Ishikawa (cell line): ENCODE results near the gene MED19.

Source experiments
- CREB1 ChIP-seq: IDR thresholded peaks from 2 replicates; pipeline ENCODE4 v1.6.1; 2012; ENCODE audit warnings: low read depth
- EP300 ChIP-seq: IDR thresholded peaks from 2 replicates; pipeline ENCODE4 v1.6.1; 2012; ENCODE audit warnings: borderline replicate concordance
- RAD21 ChIP-seq: IDR thresholded peaks from 2 replicates; pipeline ENCODE4 v1.6.1; 2012; ENCODE audit warnings: low read depth

- TF ChIP-seq CREB1: no peak
- no peak for TF ChIP-seq RAD21
- no peak for TF ChIP-seq EP300
These were observed 12.2 kb downstream of the MED19 start for GRCh38 chr11:57699813-57700212.
